IMR-90 (cell line): ENCODE results near the gene ZNF575. TPM values are rescaled to one million over a fixed set of nuclear protein-coding genes. Genes with fewer than 3 reads are reported as not detected.

ENCODE experiments used
- ATAC-seq: fragments of 200-7000 bp; cut with Tn5 transposase; 2 replicates; pipeline ENCODE4 v1.9.1; 2020; ENCODE audit warnings: low read depth, mild to moderate bottlenecking, moderate library complexity
- BruUV-seq: library from RNA; stranded (reverse); fragments of 400-500 nt; replicated peaks from 2 replicates; lab custom pipeline; 2021; lab: Mats Ljungman, UMichigan
- CTCF ChIA-PET: fragments of 300-600 bp; formaldehyde crosslinking; extraction: SDS; loops from one replicate; lab custom pipeline; 2021; ENCODE audit warnings: antibody characterized with exemption; lab: Yijun Ruan, JAX
- POLR2A ChIA-PET: fragments of 300-600 bp; sonication (Branson Sonifier 250); formaldehyde crosslinking; loops from one replicate; lab custom pipeline; 2022; ENCODE audit warnings: antibody characterized with exemption; ENCODE audit not compliant: unreplicated experiment; lab: Charles Lee
- DNase-seq: peaks from one replicate; pipeline ENCODE4 v3.0.0; 2013
- H2AFZ ChIP-seq: replicated peaks from 2 replicates; pipeline ENCODE3; 2013; ENCODE audit warnings: low read length, mild to moderate bottlenecking; ENCODE audit not compliant: poor library complexity
- H2AK5ac ChIP-seq: 2 replicates; pipeline ENCODE4 v1.6.1; 2013; ENCODE audit warnings: low read depth, low read length, inconsistent platforms
- H2AK9ac ChIP-seq: replicated peaks from 2 replicates; pipeline ENCODE3; 2013; ENCODE audit warnings: mild to moderate bottlenecking, low read depth, low read length, moderate library complexity; ENCODE audit not compliant: poor library complexity
- H2BK120ac ChIP-seq: 2 replicates; pipeline ENCODE4 v1.6.1; 2013; ENCODE audit warnings: low read depth, low read length, inconsistent platforms
- H2BK15ac ChIP-seq: 3 replicates; pipeline ENCODE4 v1.6.1; 2013; ENCODE audit warnings: low read depth, low read length, inconsistent platforms
- H2BK20ac ChIP-seq: 2 replicates; pipeline ENCODE4 v1.6.1; 2013; ENCODE audit warnings: low read depth, mild to moderate bottlenecking, inconsistent platforms, low read length, moderate library complexity
- H2BK5ac ChIP-seq: 2 replicates; pipeline ENCODE4 v1.6.1; 2013; ENCODE audit warnings: mild to moderate bottlenecking, low read depth, low read length, inconsistent platforms; ENCODE audit not compliant: poor library complexity, severe bottlenecking
- H3K14ac ChIP-seq: replicated peaks from 2 replicates; pipeline ENCODE4 v1.6.1; 2013; ENCODE audit warnings: low read depth, low read length, inconsistent platforms
- H3K18ac ChIP-seq: 2 replicates; pipeline ENCODE4 v1.6.1; 2013; ENCODE audit warnings: low read depth, low read length, control low read depth
- H3K23ac ChIP-seq: 2 replicates; pipeline ENCODE4 v1.6.1; 2013; ENCODE audit warnings: low read depth, low read length, inconsistent platforms
- H3K27ac ChIP-seq: 2 replicates; pipeline ENCODE4 v1.5.1; 2013; ENCODE audit warnings: mild to moderate bottlenecking, control low read depth, low read length; ENCODE audit not compliant: insufficient read depth
- H3K27me3 ChIP-seq: 2 replicates; pipeline ENCODE4 v1.6.1; 2013; ENCODE audit warnings: low read length; ENCODE audit not compliant: control insufficient read depth, insufficient read depth
- H3K36me3 ChIP-seq: 2 replicates; pipeline ENCODE4 v1.6.1; 2013; ENCODE audit warnings: low read length, mixed read lengths; ENCODE audit not compliant: control insufficient read depth, insufficient read depth
- H3K4ac ChIP-seq: 2 replicates; pipeline ENCODE4 v1.6.1; 2013; ENCODE audit warnings: low read depth, low read length, inconsistent platforms
- H3K4me1 ChIP-seq: 2 replicates; pipeline ENCODE4 v1.6.1; 2013; ENCODE audit warnings: low read length, mixed read lengths; ENCODE audit not compliant: control insufficient read depth, insufficient read depth
- H3K4me2 ChIP-seq: 2 replicates; pipeline ENCODE4 v1.6.1; 2013; ENCODE audit warnings: low read depth, mild to moderate bottlenecking, control low read depth, low read length, moderate library complexity
- H3K4me3 ChIP-seq: 2 replicates; pipeline ENCODE4 v1.5.1; 2013; ENCODE audit warnings: low read depth, mild to moderate bottlenecking, control low read depth, low read length, moderate library complexity; ENCODE audit not compliant: insufficient read depth
- H3K56ac ChIP-seq: 2 replicates; pipeline ENCODE4 v1.6.1; 2013; ENCODE audit warnings: low read length, inconsistent platforms; ENCODE audit not compliant: insufficient read depth; ENCODE audit errors: extremely low read depth
- H3K79me1 ChIP-seq, 2 experiments: 2 replicates each; pipeline ENCODE4 v1.6.1; 2013; ENCODE audit warnings: low read length in 2 of 2, inconsistent platforms in 1 of 2, low read depth in 1 of 2
- H3K9ac ChIP-seq: 2 replicates; pipeline ENCODE4 v1.6.1; 2013; ENCODE audit warnings: low read depth, low read length, control low read depth
- H3K9me1 ChIP-seq: 2 replicates; pipeline ENCODE4 v1.6.1; 2013; ENCODE audit warnings: low read length, inconsistent platforms; ENCODE audit not compliant: insufficient read depth
- H3K9me3 ChIP-seq: 2 replicates; pipeline ENCODE4 v1.6.1; 2013; ENCODE audit warnings: low read length; ENCODE audit not compliant: control insufficient read depth, insufficient read depth
- H4K20me1 ChIP-seq: 2 replicates; pipeline ENCODE4 v1.6.1; 2013; ENCODE audit warnings: low read length, inconsistent platforms; ENCODE audit not compliant: insufficient read depth
- H4K5ac ChIP-seq: 2 replicates; pipeline ENCODE4 v1.6.1; 2013; ENCODE audit warnings: mild to moderate bottlenecking, low read depth, low read length, control low read depth
- H4K8ac ChIP-seq, 2 experiments: 2 replicates each; pipeline ENCODE4 v1.6.1; 2013; ENCODE audit warnings: low read depth in 2 of 2, low read length in 2 of 2, control low read depth in 1 of 2, inconsistent platforms in 1 of 2
- H4K91ac ChIP-seq: 2 replicates; pipeline ENCODE4 v1.6.1; 2013; ENCODE audit warnings: low read depth, low read length, inconsistent platforms; ENCODE audit not compliant: insufficient read depth
- BHLHE40 ChIP-seq: fragments of 150-350 bp; IDR thresholded peaks from 2 replicates; pipeline ENCODE4 v1.6.1; 2016; ENCODE audit warnings: mild to moderate bottlenecking, low read depth, low read length
- CEBPB ChIP-seq: IDR thresholded peaks from 2 replicates; pipeline ENCODE4 v1.6.1; 2012; ENCODE audit warnings: low read depth, low read length, improper control_type of control experiment
- CHD1 ChIP-seq: IDR thresholded peaks from 2 replicates; pipeline ENCODE4 v1.6.1; 2012; ENCODE audit warnings: low read depth, low read length, improper control_type of control experiment
- FOS ChIP-seq: fragments of 150-350 bp; IDR thresholded peaks from 2 replicates; pipeline ENCODE4 v1.6.1; 2016; ENCODE audit warnings: low read depth, low read length
- MAFK ChIP-seq: IDR thresholded peaks from 2 replicates; pipeline ENCODE4 v1.6.1; 2012; ENCODE audit warnings: low read depth, low read length, improper control_type of control experiment
- MAZ ChIP-seq: IDR thresholded peaks from 2 replicates; pipeline ENCODE4 v1.6.1; 2012; ENCODE audit warnings: low read depth, mild to moderate bottlenecking, low read length, improper control_type of control experiment, moderate library complexity, borderline replicate concordance
- MXI1 ChIP-seq: IDR thresholded peaks from 2 replicates; pipeline ENCODE4 v1.6.1; 2012; ENCODE audit warnings: low read depth, mild to moderate bottlenecking, low read length, moderate library complexity, borderline replicate concordance
- NFE2L2 ChIP-seq: fragments of 150-350 bp; IDR thresholded peaks from 2 replicates; pipeline ENCODE4 v1.6.1; 2016; ENCODE audit warnings: low read depth, mild to moderate bottlenecking, low read length
- POLR2A ChIP-seq: IDR thresholded peaks from 2 replicates; pipeline ENCODE4 v1.6.1; 2012; ENCODE audit warnings: mild to moderate bottlenecking, low read depth, low read length
- RAD21 ChIP-seq: IDR thresholded peaks from 2 replicates; pipeline ENCODE4 v1.6.1; 2012; ENCODE audit warnings: low read length, improper control_type of control experiment
- RCOR1 ChIP-seq: IDR thresholded peaks from 2 replicates; pipeline ENCODE4 v1.6.1; 2012; ENCODE audit warnings: mild to moderate bottlenecking, low read length, improper control_type of control experiment; ENCODE audit not compliant: insufficient replicate concordance
- RFX5 ChIP-seq: IDR thresholded peaks from 2 replicates; pipeline ENCODE4 v1.8.0; 2012; ENCODE audit warnings: low read depth, mild to moderate bottlenecking, low read length, moderate library complexity
- SMC3 ChIP-seq: fragments of 150-350 bp; IDR thresholded peaks from 2 replicates; pipeline ENCODE4 v1.6.1; 2016; ENCODE audit warnings: low read depth, mild to moderate bottlenecking, antibody characterized with exemption, low read length, moderate library complexity
- WGBS, 2 experiments: methylation state at CpG; one replicate each; pipeline versions ENCODE4 v1.1.5 to v1.1.7; 2013; ENCODE audit warnings: missing lambda C conversion rate in 2 of 2; ENCODE audit not compliant: insufficient read length in 1 of 2; ENCODE audit errors: extremely low coverage in 2 of 2; 5-methylcytosine and 5-hydroxymethylcytosine counted together
- dilution Hi-C: fragments of 300-500 bp; cut with HindIII; formaldehyde crosslinking; loops from one replicate; pipeline ENCODE4 v1.14.3; 2018; ENCODE audit warnings: low sequenced_read_pairs; ENCODE audit not compliant: unreplicated experiment
- in situ Hi-C: fragments of 300-500 bp; cut with MboI; formaldehyde crosslinking; loops from 3 replicates; pipeline ENCODE4 v1.14.3; 2019; ENCODE audit warnings: low sequenced_read_pairs, inconsistent platforms, mixed read lengths
- intact Hi-C: fragments of 100-400 bp; cut with micrococcal nuclease; formaldehyde crosslinking; loops from 2 replicates; pipeline ENCODE4 v1.10.0; 2022
- polyA plus RNA-seq, 3 experiments: library from polyadenylated mRNA; depleted of rRNA; stranded (reverse); fragments of >200 nt; gene quantifications; 2 replicates each; pipeline ENCODE4 v1.2.3, GENCODE V29; 2012; ENCODE audit warnings: low replicate concordance in 1 of 3
- total RNA-seq: library from RNA; depleted of rRNA; stranded (reverse); fragments of >200 nt; gene quantifications from 2 replicates; pipeline ENCODE4 v1.2.3, GENCODE V29; 2012
- TF ChIP-seq, protein P1 (sequence below): fragments of 150-350 bp; IDR thresholded peaks from 2 replicates; pipeline ENCODE4 v1.6.1; 2017; ENCODE audit warnings: mild to moderate bottlenecking, antibody characterized with exemption, low read length, low read depth
- TF ChIP-seq, protein P2 (sequence below): conservative IDR thresholded peaks from 2 replicates; pipeline ENCODE4 v1.5.1; 2012; ENCODE audit warnings: mild to moderate bottlenecking, low read depth, low read length, improper control_type of control experiment
- TF ChIP-seq, protein P3 (sequence below): fragments of 150-350 bp; IDR thresholded peaks from 2 replicates; pipeline ENCODE4 v1.6.1; 2016; ENCODE audit warnings: low read depth, mild to moderate bottlenecking, low read length, moderate library complexity, borderline replicate concordance

ZNF575 gene
- total and polyA plus RNA-seq, 2 of the 4 experiments (the other 2 are of a cell fraction) = 0.77 TPM; not detected in 1

DNA sequence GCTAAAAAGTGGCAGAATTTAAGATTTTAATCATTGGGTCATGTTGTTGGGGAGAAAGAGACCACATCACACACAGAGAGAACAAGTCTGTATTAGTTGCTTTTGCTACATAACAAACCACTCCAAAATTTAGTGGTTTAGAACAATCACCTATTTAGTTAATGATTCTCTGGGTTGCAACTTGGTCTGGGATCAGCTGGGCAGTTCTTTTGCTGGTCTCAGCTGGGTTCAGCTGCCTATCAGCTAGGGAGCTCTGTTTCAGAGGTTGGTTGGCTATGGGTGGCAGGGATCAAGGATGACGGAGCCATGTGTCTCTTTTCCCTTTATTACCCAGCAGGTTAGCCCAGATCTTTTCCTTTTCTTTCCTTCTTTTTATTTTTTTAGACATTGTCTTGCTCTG lies 51.5 kb downstream of the ZNF575 start:
- Histone ChIP-seq H3K23ac (no peak overlapping the region), H2AK5ac (no peak overlapping the region), H3K4me3 (no peak overlapping the region), H3K9ac (no peak overlapping the region), H3K4me2 (no peak overlapping the region), H3K27ac (no peak overlapping the region), H4K20me1 (peaks cover under 1% of the 10 kb centered on the region), H3K9me3 (no peaks in the 10 kb centered on the region), H2AK9ac (peak overlapping the region; percentile 58), H3K79me1 (peaks cover 10 to 27% of the 10 kb centered on the region in 2 experiments; a peak in 3 of 4 replicates), H2BK120ac (no peak overlapping the region), H4K5ac (no peak overlapping the region), H3K27me3 (no peaks in the 10 kb centered on the region), H2BK5ac (no peak overlapping the region), H2BK15ac (no peak overlapping the region), H3K4ac (no peak overlapping the region), H2BK20ac (no peak overlapping the region), H4K91ac (no peak overlapping the region), H3K56ac (no peak overlapping the region), H3K36me3 (peaks cover 11% of the 10 kb centered on the region), H3K4me1 (no peaks in the 10 kb centered on the region), H3K14ac (no peak overlapping the region), H3K9me1 (peaks cover 11% of the 10 kb centered on the region), H2AFZ (no peak overlapping the region), H3K18ac (no peak overlapping the region), H4K8ac (no peak overlapping the region)
- ATAC-seq (no peak), DNase-seq (no peak)
- dilution Hi-C loops (no loop called here), in situ Hi-C loops (no loop called here), intact Hi-C loops (no loop called here)
- TF ChIP-seq MAFK = no peak
- TF ChIP-seq RCOR1 = no peak
- TF ChIP-seq POLR2A = no peak
- TF ChIP-seq CEBPB = no peak
- TF ChIP-seq BHLHE40 = no peak
- no peak for TF ChIP-seq RAD21
- TF ChIP-seq, protein P1, sequence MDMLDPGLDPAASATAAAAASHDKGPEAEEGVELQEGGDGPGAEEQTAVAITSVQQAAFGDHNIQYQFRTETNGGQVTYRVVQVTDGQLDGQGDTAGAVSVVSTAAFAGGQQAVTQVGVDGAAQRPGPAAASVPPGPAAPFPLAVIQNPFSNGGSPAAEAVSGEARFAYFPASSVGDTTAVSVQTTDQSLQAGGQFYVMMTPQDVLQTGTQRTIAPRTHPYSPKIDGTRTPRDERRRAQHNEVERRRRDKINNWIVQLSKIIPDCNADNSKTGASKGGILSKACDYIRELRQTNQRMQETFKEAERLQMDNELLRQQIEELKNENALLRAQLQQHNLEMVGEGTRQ = no peak
- no peak for TF ChIP-seq RFX5
- TF ChIP-seq CHD1 = no peak
- no peak for TF ChIP-seq SMC3
- TF ChIP-seq FOS = no peak
- TF ChIP-seq MXI1 = no peak
- no peak for TF ChIP-seq NFE2L2
- TF ChIP-seq, protein P2, sequence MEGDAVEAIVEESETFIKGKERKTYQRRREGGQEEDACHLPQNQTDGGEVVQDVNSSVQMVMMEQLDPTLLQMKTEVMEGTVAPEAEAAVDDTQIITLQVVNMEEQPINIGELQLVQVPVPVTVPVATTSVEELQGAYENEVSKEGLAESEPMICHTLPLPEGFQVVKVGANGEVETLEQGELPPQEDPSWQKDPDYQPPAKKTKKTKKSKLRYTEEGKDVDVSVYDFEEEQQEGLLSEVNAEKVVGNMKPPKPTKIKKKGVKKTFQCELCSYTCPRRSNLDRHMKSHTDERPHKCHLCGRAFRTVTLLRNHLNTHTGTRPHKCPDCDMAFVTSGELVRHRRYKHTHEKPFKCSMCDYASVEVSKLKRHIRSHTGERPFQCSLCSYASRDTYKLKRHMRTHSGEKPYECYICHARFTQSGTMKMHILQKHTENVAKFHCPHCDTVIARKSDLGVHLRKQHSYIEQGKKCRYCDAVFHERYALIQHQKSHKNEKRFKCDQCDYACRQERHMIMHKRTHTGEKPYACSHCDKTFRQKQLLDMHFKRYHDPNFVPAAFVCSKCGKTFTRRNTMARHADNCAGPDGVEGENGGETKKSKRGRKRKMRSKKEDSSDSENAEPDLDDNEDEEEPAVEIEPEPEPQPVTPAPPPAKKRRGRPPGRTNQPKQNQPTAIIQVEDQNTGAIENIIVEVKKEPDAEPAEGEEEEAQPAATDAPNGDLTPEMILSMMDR = no peak
- no peak for TF ChIP-seq MAZ
- TF ChIP-seq, protein P3, sequence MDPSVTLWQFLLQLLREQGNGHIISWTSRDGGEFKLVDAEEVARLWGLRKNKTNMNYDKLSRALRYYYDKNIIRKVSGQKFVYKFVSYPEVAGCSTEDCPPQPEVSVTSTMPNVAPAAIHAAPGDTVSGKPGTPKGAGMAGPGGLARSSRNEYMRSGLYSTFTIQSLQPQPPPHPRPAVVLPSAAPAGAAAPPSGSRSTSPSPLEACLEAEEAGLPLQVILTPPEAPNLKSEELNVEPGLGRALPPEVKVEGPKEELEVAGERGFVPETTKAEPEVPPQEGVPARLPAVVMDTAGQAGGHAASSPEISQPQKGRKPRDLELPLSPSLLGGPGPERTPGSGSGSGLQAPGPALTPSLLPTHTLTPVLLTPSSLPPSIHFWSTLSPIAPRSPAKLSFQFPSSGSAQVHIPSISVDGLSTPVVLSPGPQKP = no peak
- no TSS peak for BruUV-seq
- ChIA-PET CTCF (no interaction called here), POLR2A (interaction anchor here (0.6 kb wide), 1 partner anchor 20 kb away, joined by 3 read pairs; no protein-coding TSS in a partner anchor)
- WGBS, 2 experiments = no CpG with 5 or more reads among the region's 1 CpG
